Activated effector memory CD4-positive, alpha-beta T cell treated with anti-CD3 and anti-CD28 coated beads, Interleukin-2, amount 50 U/mL, for 16 hours (primary cell): Measurements from ENCODE around the gene RNF168.
"Not testable (repeated sequence)": the region's sequence is repeated elsewhere in the genome, so short reads cannot be mapped to it uniquely, and the experiment has no call there.

ENCODE experiments used
- DNase-seq: peaks from one replicate; pipeline ENCODE4 v3.0.0-alpha.2; 2020

RNF168 gene

DNA sequence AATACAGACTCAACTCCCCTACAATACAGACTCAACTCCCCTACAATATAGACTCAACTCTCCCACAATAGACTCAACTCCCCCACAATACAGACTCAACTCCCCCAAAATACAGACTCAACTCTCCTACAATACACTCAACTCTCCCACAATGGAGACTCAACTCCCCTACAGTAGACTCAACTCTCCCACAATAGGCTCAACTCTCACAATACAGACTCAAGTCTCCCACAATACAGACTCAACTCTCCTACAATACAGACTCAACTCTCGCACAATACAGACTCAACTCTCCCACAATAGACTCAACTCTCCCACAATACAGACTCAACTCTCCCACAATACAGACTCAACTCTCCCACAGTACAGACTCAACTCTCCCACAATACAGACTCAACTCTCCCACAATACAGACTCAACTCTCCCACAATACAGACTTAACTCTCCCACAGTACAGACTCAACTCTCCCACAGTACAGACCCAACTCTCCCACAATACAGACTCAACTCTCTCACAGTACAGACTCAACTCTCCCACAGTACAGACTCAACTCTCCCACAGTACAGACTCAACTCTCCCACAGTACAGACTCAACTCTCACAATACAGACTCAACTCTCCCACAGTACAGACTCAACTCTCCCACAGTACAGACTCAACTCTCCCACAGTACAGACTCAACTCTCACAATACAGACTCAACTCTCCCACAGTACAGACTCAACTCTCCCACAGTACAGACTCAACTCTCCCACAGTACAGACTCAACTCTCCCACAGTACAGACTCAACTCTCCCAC is 40.7 kb downstream of the RNF168 start:
- not testable (repeated sequence) for DNase-seq

- DNase-seq, result no peak
These were observed 45.5 kb downstream of the RNF168 start for GRCh38 chr3:196458063-196458462.

- DNase-seq, result not testable (repeated sequence)
These were observed 46.1 kb downstream of the RNF168 start for GRCh38 chr3:196457470-196457869.

GRCh38 chr3:196454935-196455334 is 48.6 kb downstream of the RNF168 start:
- DNase-seq, result no peak

DNA sequence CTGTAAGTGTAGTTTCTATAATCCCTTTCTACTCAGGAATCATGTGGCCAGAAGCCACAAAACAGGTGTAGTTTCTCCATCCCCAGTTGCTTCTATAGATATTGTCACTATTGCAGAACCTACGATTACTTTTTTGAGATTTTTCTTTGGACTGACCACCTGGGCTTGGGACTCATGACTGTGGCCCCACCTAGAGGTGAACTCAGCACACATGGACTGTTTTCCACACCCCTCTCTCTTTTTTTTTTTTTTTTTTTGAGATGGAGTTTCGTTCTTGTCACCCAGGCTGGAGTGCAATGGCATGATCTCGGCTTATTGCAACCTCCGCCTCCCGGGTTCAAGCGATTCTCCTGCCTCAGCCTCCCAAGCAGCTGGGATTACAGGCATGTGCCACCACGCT is 58.2 kb downstream of the RNF168 start:
- DNase-seq, result not testable (repeated sequence)

GRCh38 chr3:196444500-196444894 is 59.1 kb downstream of the RNF168 start:
- DNase-seq, result no peak

GRCh38 chr3:196440696-196441095 is 62.9 kb downstream of the RNF168 start:
- DNase-seq, result no peak

DNA sequence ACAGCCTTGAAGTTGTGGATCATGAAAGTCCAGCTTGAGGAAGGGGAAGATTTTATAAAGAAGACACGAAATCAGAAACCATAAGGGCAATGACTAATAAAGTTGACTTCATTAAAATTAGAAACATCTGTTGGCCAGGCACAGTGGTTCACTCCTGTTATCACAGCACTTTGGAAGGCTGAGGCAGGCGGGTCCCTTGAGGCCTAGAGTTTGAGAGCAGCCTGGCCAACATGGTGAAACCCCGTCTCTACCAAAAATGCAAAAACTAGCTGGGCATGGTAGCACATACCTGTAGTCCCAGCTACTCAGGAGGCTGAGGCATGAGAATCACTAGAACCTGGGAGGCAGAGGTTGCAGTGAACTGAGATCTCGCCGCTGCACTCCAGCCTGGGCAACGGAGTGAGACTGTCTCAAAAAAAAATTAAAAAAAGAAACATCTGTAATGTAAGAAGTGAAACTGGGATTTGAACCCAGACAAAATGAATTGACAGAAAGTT is 63.5 kb downstream of the RNF168 start:
- DNase-seq, result no peak

DNA sequence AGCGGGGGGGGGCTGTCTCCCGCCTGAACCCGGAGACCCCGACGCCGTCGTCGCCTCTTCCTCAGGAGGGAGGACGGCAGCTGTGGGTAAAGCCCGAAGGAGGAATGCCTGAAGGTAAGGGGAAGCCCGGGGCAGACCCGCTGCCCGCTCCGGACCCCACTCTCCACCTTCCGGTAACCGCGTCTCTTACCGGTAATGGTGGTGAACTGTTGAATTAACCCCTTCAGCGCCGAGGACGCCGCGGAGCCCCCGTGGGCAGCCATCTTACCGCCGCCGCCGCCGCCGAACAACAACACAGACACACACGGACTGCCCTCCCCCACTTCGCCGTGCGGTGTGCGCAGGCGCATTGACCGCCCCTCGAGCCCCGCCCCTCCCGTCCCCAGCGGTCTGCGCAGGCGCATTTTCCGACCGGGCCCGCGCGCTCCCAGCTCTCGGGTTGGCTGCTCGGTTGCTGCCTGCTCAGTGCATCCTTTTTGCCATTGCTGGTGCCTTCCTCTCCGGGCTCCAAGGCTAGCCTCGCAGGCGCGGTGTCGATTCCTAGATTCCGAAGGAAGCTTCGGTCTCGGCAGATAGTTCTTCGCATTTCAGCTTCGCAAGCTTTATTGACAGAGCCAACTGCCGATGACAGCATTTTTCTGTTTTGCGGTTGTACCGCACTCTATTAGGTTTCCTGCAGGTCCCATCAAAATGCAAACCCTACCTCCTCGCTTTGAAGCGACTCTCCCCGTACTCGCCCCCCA is 71.3 kb downstream of the RNF168 start, which contains the start of gene UBXN7:
Gene UBXN7 (minus strand): TSS at position 291 of the 743 bp plus-strand sequence. CDS start 28 bp downstream, at position 263.
- DNase-seq, result peak; percentile 98

GRCh38 chr3:196431181-196432136 is 72.1 kb downstream of the RNF168 start:
- peak; percentile 71 for DNase-seq

GRCh38 chr3:196428041-196428440 is 75.5 kb downstream of the RNF168 start:
- no peak for DNase-seq

GRCh38 chr3:196424421-196424820 is 79.1 kb downstream of the RNF168 start:
- not testable (repeated sequence) for DNase-seq

DNA sequence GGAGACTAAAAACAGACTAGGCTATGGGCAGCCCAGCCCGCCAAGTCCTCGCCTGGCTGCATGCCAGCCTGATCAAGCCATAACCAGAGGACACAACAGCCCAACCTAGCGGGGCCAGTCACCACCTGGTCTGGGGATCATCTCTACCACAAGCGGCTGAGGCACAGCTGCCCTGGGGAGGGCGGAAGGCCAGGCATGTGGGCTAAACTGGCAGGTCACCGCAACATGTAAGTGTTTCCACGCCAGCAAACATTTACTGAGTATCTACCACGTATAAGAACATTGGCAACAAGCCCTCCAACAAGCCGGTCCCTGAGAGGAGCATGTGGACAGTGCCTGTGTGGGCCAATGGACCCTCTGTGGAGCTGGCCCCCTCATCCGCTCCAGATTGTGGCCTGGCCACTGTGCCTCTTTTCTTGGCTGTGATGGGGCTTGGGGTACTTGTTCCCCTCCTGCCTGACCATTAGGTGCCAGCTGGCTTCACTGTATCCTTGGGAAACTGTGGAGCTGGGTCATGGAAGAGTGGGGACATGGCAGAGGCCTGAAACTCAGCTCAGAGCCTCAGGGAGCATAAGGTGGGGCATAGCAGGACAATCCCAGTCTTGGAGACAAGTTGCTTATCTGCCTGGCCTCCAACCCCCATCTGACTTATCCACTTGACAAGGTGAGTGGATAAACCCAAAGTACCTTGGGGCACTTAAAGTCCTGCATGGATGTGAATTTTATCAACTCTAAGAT is 80.4 kb downstream of the RNF168 start:
- no peak for DNase-seq

- DNase-seq, result not testable (repeated sequence)
These were observed 81.9 kb downstream of the RNF168 start for GRCh38 chr3:196421668-196422067.

DNA sequence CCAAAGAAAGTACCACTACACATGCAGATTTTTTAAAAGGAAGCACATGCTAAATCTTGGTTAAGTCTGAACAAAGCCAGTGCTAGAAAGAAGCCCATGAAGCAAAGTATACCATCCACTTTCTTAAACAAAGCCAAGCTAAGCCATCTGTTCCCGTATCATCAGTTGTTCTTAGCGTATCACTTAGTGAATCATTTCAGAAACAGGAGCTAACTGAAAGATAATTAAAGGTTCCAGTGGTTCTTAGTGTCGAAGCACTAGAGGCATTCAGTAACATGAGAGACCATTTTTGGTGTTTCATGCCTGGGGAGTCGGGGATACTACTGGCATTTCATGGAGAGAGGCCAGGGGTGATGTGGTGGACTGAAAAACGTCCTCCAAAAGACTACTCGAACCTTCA is 84.2 kb downstream of the RNF168 start:
- no peak for DNase-seq
